Upper lobe of left lung (tissue), 6 donors: ENCODE data around the gene PPP1R9B. TPM values are rescaled to one million over a fixed set of nuclear protein-coding genes. Genes with fewer than 3 reads are reported as not detected.

ENCODE experiments used
- ATAC-seq, 2 donors: fragments of 200-7000 bp; cut with Tn5 transposase; one replicate each; pipeline ENCODE4 v1.9.1; 2022; ENCODE audit warnings: mild to moderate bottlenecking in 2 of 2, moderate library complexity in 2 of 2; ENCODE audit not compliant: low FRiP score in 2 of 2
- DNase-seq, 2 donors: peaks; one replicate each; pipeline ENCODE4 v3.0.0-alpha.2; 2019 to 2020
- H3K27ac ChIP-seq, 4 donors: fragments of 200-600 bp; sonication (generic); one replicate each; pipeline ENCODE4 v1.5.1; 2016 to 2019
- H3K27me3 ChIP-seq, 4 donors: fragments of 200-600 bp; sonication (generic); one replicate each; pipeline ENCODE4 v1.5.1; 2017 to 2019
- H3K36me3 ChIP-seq, 4 donors: fragments of 200-600 bp; sonication (generic); one replicate each; pipeline ENCODE4 v1.5.1; 2016 to 2019
- H3K4me1 ChIP-seq, 4 donors: fragments of 200-600 bp; sonication (generic); one replicate each; pipeline ENCODE4 v1.5.1; 2018 to 2019
- H3K4me3 ChIP-seq, 4 donors: fragments of 200-600 bp; sonication (generic); one replicate each; pipeline ENCODE4 v1.5.1; 2017 to 2019; ENCODE audit warnings: mild to moderate bottlenecking in 2 of 4, moderate library complexity in 1 of 4
- H3K9me3 ChIP-seq, 4 donors: fragments of 200-600 bp; sonication (generic); one replicate each; pipeline ENCODE4 v1.5.1; 2018 to 2019
- CTCF ChIP-seq, 6 experiments: fragments of 450-650 bp in 4 of 6; fragments of 200-600 bp in 2 of 6; sonication (generic) in 2 of 6; IDR thresholded peaks; one replicate each; pipeline ENCODE4 v1.5.1; 2016 to 2019; ENCODE audit warnings: antibody characterized with exemption in 6 of 6
- EP300 ChIP-seq, 4 donors: sonication (generic); formaldehyde crosslinking; IDR thresholded peaks; one replicate each; pipeline ENCODE4 v1.5.1; 2017; ENCODE audit warnings: antibody characterized with exemption in 4 of 4, control low read depth in 2 of 4
- POLR2A ChIP-seq, 4 donors: fragments of 450-650 bp; IDR thresholded peaks; one replicate each; pipeline ENCODE4 v1.5.1; 2016 to 2017; ENCODE audit warnings: antibody characterized with exemption in 4 of 4, mild to moderate bottlenecking in 2 of 4
- POLR2AphosphoS5 ChIP-seq, 2 donors: sonication (generic); formaldehyde crosslinking; IDR thresholded peaks; one replicate each; pipeline ENCODE4 v1.5.1; 2017; ENCODE audit warnings: antibody characterized with exemption in 2 of 2
- WGBS, 2 donors: methylation state at CpG; one replicate each; pipeline ENCODE4 v1.1.5; 2017 to 2018; 5-methylcytosine and 5-hydroxymethylcytosine counted together
- total RNA-seq, 6 donors: library from RNA; depleted of rRNA in 4 of 6; stranded (reverse); fragments of >200 nt in 4 of 6; gene quantifications; one replicate each; pipeline versions ENCODE4 v1.1.0 to v1.2.1, GENCODE V29; 2016 to 2021
- donor health status: DM: no; HTN: no; CAD: no; lungs with moderate emphysema.
- donor health status: DM: no; HTN: yes; CAD: no; lungs with severe emphysema.

The PPP1R9B gene
- total RNA-seq, 6 donors from 2014 or later: 37.5 to 121 (median 74.7) TPM

- peaks cover 6 to 11% (median 9%) of the 10 kb centered on the region in 4 donors for H3K4me1 ChIP-seq
- TF ChIP-seq POLR2A (IDR thresholded peaks at IDR 0.05) (no peak), EP300 (IDR thresholded peaks at IDR 0.05) (no peak), CTCF (IDR thresholded peaks at IDR 0.05) (no peak), POLR2AphosphoS5 (IDR thresholded peaks at IDR 0.05) (no peak)
- no peaks in the 10 kb centered on the region for H3K27me3 ChIP-seq
- WGBS, 2 donors: 88 to 92% methylated on average over 9 to 17 of the region's 17 CpGs
- no peak overlapping the region for H3K27ac ChIP-seq
- H3K4me3 ChIP-seq: no peak overlapping the region
- DNase-seq: peak in 1 of 2 donors; percentile 54
- peaks cover 0 to 65% (median 34%) of the 10 kb centered on the region in 4 donors for H3K36me3 ChIP-seq
- H3K9me3 ChIP-seq: no peaks in the 10 kb centered on the region
- ATAC-seq: no peak
Observed at GRCh38 chr17:50187751-50188530, 37.5 kb upstream of the PPP1R9B start.

GRCh38 chr17:50187394-50187725, 36.9 kb upstream of the PPP1R9B start:
- no peak for DNase-seq
- Histone ChIP-seq H3K4me1 (peaks cover 6 to 11% (median 9%) of the 10 kb centered on the region in 4 donors), H3K27ac (no peak overlapping the region), H3K36me3 (peaks cover 0 to 60% (median 32%) of the 10 kb centered on the region in 4 donors), H3K9me3 (no peaks in the 10 kb centered on the region), H3K27me3 (no peaks in the 10 kb centered on the region), H3K4me3 (no peak overlapping the region)
- no peak for ATAC-seq
- no peak for TF ChIP-seq CTCF (IDR thresholded peaks at IDR 0.05)
- TF ChIP-seq POLR2AphosphoS5 (IDR thresholded peaks at IDR 0.05): no peak
- TF ChIP-seq POLR2A (IDR thresholded peaks at IDR 0.05): no peak
- TF ChIP-seq EP300 (IDR thresholded peaks at IDR 0.05): no peak
- WGBS, 2 donors: 78 to 86% methylated on average over 4 of the region's 4 CpGs

GRCh38 chr17:50186661-50187393, 36.4 kb upstream of the PPP1R9B start:
- peaks cover 0 to 55% (median 29%) of the 10 kb centered on the region in 4 donors for H3K36me3 ChIP-seq
- TF ChIP-seq CTCF (IDR thresholded peaks at IDR 0.05): no peak
- no peak for TF ChIP-seq POLR2AphosphoS5 (IDR thresholded peaks at IDR 0.05)
- no peak for TF ChIP-seq POLR2A (IDR thresholded peaks at IDR 0.05)
- TF ChIP-seq EP300 (IDR thresholded peaks at IDR 0.05): no peak
- H3K4me3 ChIP-seq: no peak overlapping the region
- H3K4me1 ChIP-seq: peaks cover 6 to 11% (median 9%) of the 10 kb centered on the region in 4 donors
- H3K27ac ChIP-seq: no peak overlapping the region
- no peaks in the 10 kb centered on the region for H3K27me3 ChIP-seq
- no peaks in the 10 kb centered on the region for H3K9me3 ChIP-seq
- no peak for ATAC-seq
- WGBS, 2 donors: 90 to 91% methylated on average over 21 to 24 of the region's 24 CpGs
- peak in 1 of 2 donors; percentile 56 for DNase-seq

GRCh38 chr17:50185631-50186471, 35.4 kb upstream of the PPP1R9B start:
- H3K27ac ChIP-seq: no peak overlapping the region
- ATAC-seq (no peak), DNase-seq (peak in 1 of 2 donors; percentile 53)
- no peaks in the 10 kb centered on the region for H3K9me3 ChIP-seq
- no peaks in the 10 kb centered on the region for H3K27me3 ChIP-seq
- peaks cover 0 to 48% (median 24%) of the 10 kb centered on the region in 4 donors for H3K36me3 ChIP-seq
- WGBS, 2 donors: 73 to 85% methylated on average over 9 to 29 of the region's 31 CpGs
- H3K4me1 ChIP-seq: peaks cover 6 to 11% (median 9%) of the 10 kb centered on the region in 4 donors
- H3K4me3 ChIP-seq: no peak overlapping the region
- TF ChIP-seq CTCF (IDR thresholded peaks at IDR 0.05) (no peak), EP300 (IDR thresholded peaks at IDR 0.05) (no peak), POLR2AphosphoS5 (IDR thresholded peaks at IDR 0.05) (no peak), POLR2A (IDR thresholded peaks at IDR 0.05) (no peak)
